GM23248 (cell line): ENCODE data around the gene ZFP92. TPM values are rescaled to one million over a fixed set of nuclear protein-coding genes. Genes with fewer than 3 reads are reported as not detected.

Experiments
- DNase-seq: peaks from one replicate; pipeline ENCODE4 v3.0.0-alpha.2; 2015
- H2AFZ ChIP-seq: fragments of 200-600 bp; sonication (generic); 2 replicates; pipeline ENCODE4 v1.6.1; 2016; ENCODE audit warnings: antibody characterized with exemption
- H3F3A ChIP-seq: fragments of 200-600 bp; sonication (generic); 2 replicates; pipeline ENCODE4 v1.6.1; 2016; ENCODE audit warnings: mild to moderate bottlenecking, antibody characterized with exemption, mixed run types; ENCODE audit not compliant: insufficient read depth
- H3K27ac ChIP-seq: fragments of 200-600 bp; sonication (generic); 2 replicates; pipeline ENCODE4 v1.5.1; 2016; ENCODE audit warnings: mild to moderate bottlenecking
- H3K27me3 ChIP-seq: fragments of 200-600 bp; sonication (generic); replicated peaks from 2 replicates; pipeline ENCODE4 v1.6.1; 2016; ENCODE audit warnings: mild to moderate bottlenecking; ENCODE audit not compliant: insufficient read depth
- H3K36me3 ChIP-seq: fragments of 200-600 bp; sonication (generic); 2 replicates; pipeline ENCODE4 v1.6.1; 2016; ENCODE audit warnings: low read depth, mild to moderate bottlenecking
- H3K4me1 ChIP-seq: fragments of 200-600 bp; sonication (generic); 2 replicates; pipeline ENCODE4 v1.6.1; 2016; ENCODE audit warnings: mild to moderate bottlenecking; ENCODE audit not compliant: insufficient read depth
- H3K4me2 ChIP-seq: fragments of 200-600 bp; sonication (generic); one replicate; pipeline ENCODE4 v1.6.1; 2016; ENCODE audit warnings: mild to moderate bottlenecking; ENCODE audit not compliant: unreplicated experiment
- H3K4me3 ChIP-seq: fragments of 200-600 bp; sonication (generic); 2 replicates; pipeline ENCODE4 v1.5.1; 2016; ENCODE audit warnings: mild to moderate bottlenecking
- H3K79me2 ChIP-seq: fragments of 200-600 bp; sonication (generic); 2 replicates; pipeline ENCODE4 v1.6.1; 2016; ENCODE audit warnings: mild to moderate bottlenecking; ENCODE audit not compliant: insufficient read depth
- H3K9ac ChIP-seq: fragments of 200-600 bp; sonication (generic); 2 replicates; pipeline ENCODE4 v1.6.1; 2016; ENCODE audit warnings: mild to moderate bottlenecking
- H3K9me2 ChIP-seq: fragments of 200-600 bp; sonication (generic); 2 replicates; pipeline ENCODE4 v1.6.1; 2016; ENCODE audit warnings: mixed run types, mild to moderate bottlenecking, moderate library complexity; ENCODE audit not compliant: insufficient read depth
- H3K9me3 ChIP-seq: fragments of 200-600 bp; sonication (generic); one replicate; pipeline ENCODE4 v1.6.1; 2017; ENCODE audit warnings: low read depth
- H4K20me1 ChIP-seq: fragments of 200-600 bp; sonication (generic); 2 replicates; pipeline ENCODE4 v1.6.0; 2016; ENCODE audit not compliant: insufficient read depth
- EZH2 ChIP-seq: fragments of 200-600 bp; sonication (generic); IDR thresholded peaks from 2 replicates; pipeline ENCODE4 v1.6.1; 2018; ENCODE audit warnings: antibody characterized with exemption, mild to moderate bottlenecking; ENCODE audit not compliant: insufficient read depth, poor library complexity, severe bottlenecking
- EZH2phosphoT487 ChIP-seq: fragments of 200-600 bp; sonication (generic); IDR thresholded peaks from 2 replicates; pipeline ENCODE4 v1.6.1; 2018; ENCODE audit warnings: antibody characterized with exemption, moderate library complexity, mild to moderate bottlenecking, low read depth; ENCODE audit not compliant: insufficient read depth
- WGBS, 2 experiments: methylation state at CpG; one replicate each; pipeline ENCODE4 v1.1.6; 2015 to 2017; ENCODE audit warnings: low lambda C conversion rate in 2 of 2, low coverage in 1 of 2; ENCODE audit errors: missing lambda C conversion rate in 2 of 2; 5-methylcytosine and 5-hydroxymethylcytosine counted together
- in situ Hi-C: fragments of 300-500 bp; cut with MboI; formaldehyde crosslinking; loops from 2 replicates; pipeline ENCODE4 v1.15.0; 2020
- polyA plus RNA-seq: library from polyadenylated mRNA; unstranded; fragments of >200 nt; fragmentation: Nextera tagmentation; extraction: Ambion mirVana; gene quantifications from 2 replicates; pipeline ENCODE4 v1.2.1, GENCODE V29; 2016
- total RNA-seq: library from RNA; depleted of rRNA; stranded (reverse); fragments of >200 nt; shearing (Covaris generic); gene quantifications from 2 replicates; pipeline ENCODE4 v1.2.3, GENCODE V29; 2014

Gene ZFP92
- total and polyA plus RNA-seq, 2 experiments from 2014 or later: 0.11 TPM; not detected in 1

GRCh38 chrX:153439977-153440376 lies 28.7 kb downstream of the ZFP92 start:
- WGBS, 2 experiments: 81 to 100% methylated on average over 3 to 4 of the region's 4 CpGs
- Histone ChIP-seq H3K27me3 (no peaks in the 10 kb centered on the region), H3K9ac (no peak overlapping the region), H3K27ac (no peak overlapping the region), H3F3A (no peaks in the 10 kb centered on the region), H3K36me3 (no peaks in the 10 kb centered on the region), H3K4me2 (no peak overlapping the region), H3K9me2 (no peaks in the 10 kb centered on the region), H3K79me2 (no peaks in the 10 kb centered on the region), H3K4me3 (no peak overlapping the region), H3K4me1 (no peaks in the 10 kb centered on the region), H3K9me3 (no peaks in the 10 kb centered on the region), H4K20me1 (no peaks in the 10 kb centered on the region), H2AFZ (no peak overlapping the region)
- TF ChIP-seq EZH2 (no peak), EZH2phosphoT487 (no peak)
- no peak for DNase-seq
- in situ Hi-C loops: loop anchor here (25.0 kb wide), 1 partner anchor 403 kb away; no protein-coding TSS in a partner anchor

GRCh38 chrX:153440556-153441135 lies 29.4 kb downstream of the ZFP92 start:
- H3K9me3 ChIP-seq: no peaks in the 10 kb centered on the region
- no peak overlapping the region for H3K27ac ChIP-seq
- no peaks in the 10 kb centered on the region for H3K27me3 ChIP-seq
- no peak overlapping the region for H3K4me2 ChIP-seq
- no peaks in the 10 kb centered on the region for H3K79me2 ChIP-seq
- no peak for DNase-seq
- TF ChIP-seq EZH2 (no peak), EZH2phosphoT487 (no peak)
- H3K36me3 ChIP-seq: no peaks in the 10 kb centered on the region
- in situ Hi-C loops: loop anchor here (25.0 kb wide), 1 partner anchor 403 kb away; no protein-coding TSS in a partner anchor
- no peak overlapping the region for H2AFZ ChIP-seq
- no peak overlapping the region for H3K4me3 ChIP-seq
- no peaks in the 10 kb centered on the region for H3K4me1 ChIP-seq
- 47 to 49% methylated on average over 12 to 13 of the region's 13 CpGs for WGBS, 2 experiments
- no peaks in the 10 kb centered on the region for H3F3A ChIP-seq
- no peak overlapping the region for H3K9ac ChIP-seq
- H4K20me1 ChIP-seq: no peaks in the 10 kb centered on the region
- no peaks in the 10 kb centered on the region for H3K9me2 ChIP-seq

- H4K20me1 ChIP-seq: no peaks in the 10 kb centered on the region
- H3K79me2 ChIP-seq: no peaks in the 10 kb centered on the region
- H3K36me3 ChIP-seq: no peaks in the 10 kb centered on the region
- H2AFZ ChIP-seq: no peak overlapping the region
- H3K27me3 ChIP-seq: no peaks in the 10 kb centered on the region
- no peak overlapping the region for H3K4me2 ChIP-seq
- TF ChIP-seq EZH2phosphoT487 (no peak), EZH2 (no peak)
- no peaks in the 10 kb centered on the region for H3K9me2 ChIP-seq
- no peaks in the 10 kb centered on the region for H3K4me1 ChIP-seq
- in situ Hi-C loops: loop anchor here (25.0 kb wide), 1 partner anchor 404 kb away; no protein-coding TSS in a partner anchor
- H3F3A ChIP-seq: no peaks in the 10 kb centered on the region
- H3K9ac ChIP-seq: no peak overlapping the region
- WGBS, 2 experiments: 36 to 37% methylated on average over 6 to 7 of the region's 7 CpGs
- no peaks in the 10 kb centered on the region for H3K9me3 ChIP-seq
- no peak overlapping the region for H3K27ac ChIP-seq
- no peak for DNase-seq
- H3K4me3 ChIP-seq: no peak overlapping the region
Measured at GRCh38 chrX:153441296-153441695, 30.0 kb downstream of the ZFP92 start.

GRCh38 chrX:153441981-153442380 lies 30.7 kb downstream of the ZFP92 start:
- Histone ChIP-seq H3K4me1 (no peaks in the 10 kb centered on the region), H3K27ac (no peak overlapping the region), H3K4me2 (no peak overlapping the region), H3K9me3 (no peaks in the 10 kb centered on the region), H3F3A (no peaks in the 10 kb centered on the region), H3K79me2 (no peaks in the 10 kb centered on the region), H3K27me3 (no peaks in the 10 kb centered on the region), H3K9me2 (no peaks in the 10 kb centered on the region), H3K36me3 (no peaks in the 10 kb centered on the region), H4K20me1 (no peaks in the 10 kb centered on the region), H3K4me3 (no peak overlapping the region), H3K9ac (no peak overlapping the region), H2AFZ (no peak overlapping the region)
- DNase-seq: no peak
- in situ Hi-C loops: loop anchor here (25.0 kb wide), 1 partner anchor 405 kb away; no protein-coding TSS in a partner anchor
- no peak for TF ChIP-seq EZH2
- TF ChIP-seq EZH2phosphoT487: no peak
- WGBS, 2 experiments: 21 to 75% methylated on average over 1 to 8 of the region's 9 CpGs
